ENCODE results near the gene NAA40. TPM values are rescaled to one million over a fixed set of nuclear protein-coding genes. Genes with fewer than 3 reads are reported as not detected.
"Not testable (repeated sequence)": the region's sequence is repeated elsewhere in the genome, so short reads cannot be mapped to it uniquely, and the experiment has no call there.

The NAA40 gene
- total RNA-seq, 1 experiment from 2014 or later: 44.2 TPM

DNA sequence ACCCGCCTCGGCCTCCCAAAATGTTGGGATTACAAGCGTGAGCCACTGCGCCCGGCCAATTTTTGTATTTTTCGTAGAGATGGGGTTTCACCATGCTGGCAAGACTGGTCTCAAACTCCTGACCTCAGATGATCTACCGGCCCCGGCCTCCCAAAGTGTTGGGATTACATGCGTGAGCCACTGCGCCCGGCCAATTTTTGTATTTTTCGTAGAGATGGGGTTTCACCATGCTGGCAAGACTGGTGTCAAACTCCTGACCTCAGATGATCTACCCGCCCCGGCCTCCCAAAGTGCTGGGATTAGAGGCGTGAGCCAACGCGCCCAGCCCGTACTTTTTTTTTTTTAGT is 35.1 kb downstream of the NAA40 start:
- in situ Hi-C loops (cut with HindIII; ENCODE audit: low sequenced_read_pairs); DNase-seq (ENCODE audit: low spot score): not testable (repeated sequence)

DNA sequence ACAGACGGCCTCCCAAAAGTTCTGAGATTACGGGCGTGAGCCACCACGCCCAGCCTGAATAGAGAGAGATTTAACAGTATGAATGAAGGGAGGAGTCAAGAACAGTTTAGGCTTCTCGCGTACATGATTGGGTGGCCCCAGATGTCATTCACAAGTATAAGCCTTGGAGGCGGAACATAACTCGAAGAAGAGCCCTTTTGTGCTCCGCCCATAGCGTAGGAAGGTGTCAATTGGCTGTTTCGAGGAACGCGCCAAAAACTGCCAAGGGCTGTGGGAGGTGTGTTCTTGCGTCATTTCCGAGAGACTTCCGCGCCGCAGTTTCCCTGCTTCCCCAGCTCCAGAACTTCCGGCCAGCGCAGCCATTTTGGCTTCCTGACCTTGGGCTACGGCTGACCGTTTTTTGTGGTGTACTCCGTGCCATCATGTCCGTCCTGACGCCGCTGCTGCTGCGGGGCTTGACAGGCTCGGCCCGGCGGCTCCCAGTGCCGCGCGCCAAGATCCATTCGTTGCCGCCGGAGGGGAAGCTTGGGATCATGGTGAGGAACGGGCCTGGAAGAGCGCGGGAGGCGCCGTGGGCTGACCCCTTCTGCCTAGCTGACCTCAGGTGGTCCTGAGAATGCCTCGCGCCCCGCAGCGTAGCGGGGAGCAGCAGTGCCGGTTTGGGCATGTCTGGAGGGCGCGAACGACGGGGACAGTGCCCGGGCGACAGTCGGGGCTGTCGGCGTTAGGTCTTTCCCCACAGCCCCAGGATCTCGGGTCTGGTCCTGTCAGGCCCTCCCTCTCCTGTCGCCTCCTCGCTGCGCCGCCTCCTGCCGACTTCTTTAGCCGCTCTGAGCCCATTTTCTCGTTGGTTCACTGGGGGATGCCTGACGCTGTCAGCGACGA is 35.7 kb downstream of the NAA40 start, which contains the start of gene COX8A:
Gene COX8A, plus strand, starts transcription at position 362 of the 885 bp plus-strand sequence. Its CDS starts 61 bp downstream, at position 423.
- in situ Hi-C loops (cut with HindIII; ENCODE audit: low sequenced_read_pairs): no loop called here
- DNase-seq (ENCODE audit: low spot score): peak; percentile 100

DNA sequence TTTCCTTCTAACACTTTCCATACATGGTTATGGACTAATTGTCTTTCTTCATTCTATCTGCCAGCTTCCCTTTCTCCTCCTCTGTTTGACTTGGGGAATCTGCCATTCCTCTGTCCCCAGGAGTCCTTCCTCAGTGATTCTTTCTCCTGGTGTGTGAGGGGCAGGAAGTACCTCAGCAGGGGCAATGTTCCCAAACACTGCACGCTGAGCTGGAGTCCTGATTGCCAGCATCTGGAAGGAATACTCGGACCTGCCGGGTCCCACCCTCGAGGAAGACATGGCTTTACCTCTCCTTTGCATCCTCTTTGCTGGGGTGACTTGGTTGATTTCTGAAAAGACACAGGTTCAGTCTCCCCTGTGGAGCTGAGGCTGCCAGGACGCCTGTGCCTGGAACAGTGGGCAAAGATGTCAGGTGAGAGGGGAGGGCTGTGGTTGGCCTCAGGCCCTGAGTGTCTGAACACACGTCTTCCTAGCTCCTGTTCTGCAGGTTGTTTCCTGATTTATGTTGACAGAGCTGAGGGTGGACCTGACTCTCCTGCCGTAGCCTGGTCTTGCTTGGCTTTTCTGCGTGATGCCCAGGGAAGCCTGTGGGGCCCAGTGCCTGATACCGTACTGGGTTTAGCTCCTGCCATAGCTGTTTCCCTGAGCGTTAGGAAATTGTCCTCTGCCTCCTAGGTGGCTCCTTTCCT is 39.9 kb downstream of the NAA40 start:
- in situ Hi-C loops (cut with HindIII; ENCODE audit: low sequenced_read_pairs): no loop called here
- DNase-seq (ENCODE audit: low spot score): no peak

DNA sequence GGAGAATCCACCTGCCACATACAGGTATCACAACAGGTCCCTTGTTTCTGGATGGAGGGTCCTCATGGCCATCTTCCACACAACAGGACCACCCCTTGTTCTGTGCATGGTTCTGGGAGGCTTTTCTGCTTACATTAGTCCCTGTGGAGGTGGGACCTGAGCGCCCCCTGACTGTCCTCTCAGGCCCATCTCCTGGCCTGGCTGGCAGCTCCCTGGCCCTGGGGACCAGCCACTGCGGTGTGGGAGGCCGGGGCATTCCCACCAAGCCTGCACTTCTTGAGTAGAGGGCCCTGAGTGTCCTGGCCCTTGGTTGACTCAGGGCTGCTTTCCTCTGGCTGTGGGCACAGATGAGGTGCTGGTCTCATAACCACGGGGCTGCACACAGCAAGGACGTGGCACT is 40.6 kb downstream of the NAA40 start:
- in situ Hi-C loops (cut with HindIII; ENCODE audit: low sequenced_read_pairs): no loop called here
- DNase-seq (ENCODE audit: low spot score): no peak

DNA sequence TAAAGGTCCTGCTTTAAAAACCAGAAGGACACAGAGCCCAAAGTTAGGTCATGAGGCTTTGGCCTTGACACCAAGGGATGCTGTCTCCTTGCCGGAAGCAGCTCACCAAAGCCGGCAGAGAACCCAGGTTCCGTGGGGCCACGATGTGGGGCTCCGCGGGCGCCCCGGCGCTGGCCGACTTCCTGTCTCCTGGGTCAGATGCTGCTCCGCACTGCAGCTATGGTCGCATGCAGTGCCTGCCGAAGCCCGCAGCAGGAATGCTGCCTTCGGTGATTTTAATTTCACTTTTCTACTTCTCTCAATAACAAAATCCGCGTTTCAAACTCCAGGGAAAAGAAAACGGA is 47.0 kb downstream of the NAA40 start:
- in situ Hi-C loops (cut with HindIII; ENCODE audit: low sequenced_read_pairs): no loop called here
- DNase-seq (ENCODE audit: low spot score): no peak

DNA sequence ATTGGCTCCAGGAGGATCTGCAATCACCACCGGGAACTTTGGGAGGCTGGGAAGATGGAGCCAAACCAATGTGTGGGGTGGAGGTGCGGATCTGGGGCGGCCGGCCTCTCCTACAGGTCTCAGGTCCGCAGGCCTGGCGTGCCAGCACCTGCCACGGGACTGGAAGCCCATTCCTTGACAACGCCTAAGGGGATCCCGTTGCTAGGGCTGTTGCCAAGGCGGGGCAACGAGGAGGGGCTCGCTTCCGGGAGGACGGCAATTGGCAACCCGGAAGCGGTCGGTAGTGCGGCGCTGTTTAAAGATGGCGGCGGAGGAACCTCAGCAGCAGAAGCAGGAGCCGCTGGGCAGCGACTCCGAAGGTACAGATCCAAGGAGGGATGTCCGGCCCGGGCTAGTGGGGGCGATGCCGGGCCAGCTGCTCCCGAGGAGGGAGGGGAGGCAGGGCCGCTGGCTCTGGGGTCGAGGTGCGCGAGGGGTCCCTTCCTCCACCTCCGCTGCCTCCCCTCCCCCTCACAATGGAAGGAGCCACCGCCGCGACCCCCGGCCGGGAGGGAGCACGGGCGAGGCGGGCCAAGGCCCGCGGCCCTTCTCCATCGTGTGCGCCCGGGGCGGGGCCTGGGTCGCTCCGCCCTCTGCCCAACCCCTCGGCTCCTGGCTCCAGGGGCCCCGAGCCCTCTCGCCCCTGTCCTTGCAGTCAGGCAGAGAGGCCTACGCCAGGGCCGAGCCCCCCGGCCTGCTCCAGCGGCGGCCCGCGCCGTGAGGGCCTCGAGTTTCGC is 47.5 kb downstream of the NAA40 start, which contains the start of gene OTUB1:
Gene OTUB1, plus strand, starts transcription at position 283 of the 776 bp plus-strand sequence. Its CDS starts 19 bp downstream, at position 302.
- peak; percentile 94 for DNase-seq (ENCODE audit: low spot score)
- in situ Hi-C loops (cut with HindIII; ENCODE audit: low sequenced_read_pairs): no loop called here

DNA sequence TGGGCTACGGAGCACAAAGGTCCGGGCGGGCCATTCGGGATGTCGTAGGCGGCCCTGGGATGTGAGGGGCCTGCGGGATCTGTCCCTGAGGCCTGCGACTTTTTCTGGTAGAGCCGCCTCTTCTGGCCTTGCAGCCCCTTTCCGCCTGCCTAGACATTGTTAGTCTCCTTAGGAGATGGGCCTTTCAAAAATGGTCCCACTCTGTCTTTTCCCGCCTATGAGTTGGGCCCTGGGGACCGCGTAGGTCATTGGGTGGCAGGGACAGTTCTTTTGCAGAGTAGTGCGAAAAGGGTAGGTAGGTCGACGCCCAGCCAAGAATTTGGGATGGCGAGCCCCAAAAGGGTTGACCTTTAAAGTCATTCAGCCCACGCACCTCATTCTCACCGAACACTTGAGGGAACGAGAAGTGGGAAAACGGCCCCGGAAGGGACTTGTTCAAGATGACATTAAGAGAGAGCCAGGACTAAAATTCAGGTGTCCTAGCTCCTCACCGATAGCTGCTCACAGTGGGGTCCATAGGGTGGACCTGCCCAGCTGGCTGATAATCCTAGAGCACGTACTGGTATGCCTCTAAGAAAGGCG is 48.2 kb downstream of the NAA40 start:
- DNase-seq (ENCODE audit: low spot score): no peak
- in situ Hi-C loops (cut with HindIII; ENCODE audit: low sequenced_read_pairs): no loop called here

DNA sequence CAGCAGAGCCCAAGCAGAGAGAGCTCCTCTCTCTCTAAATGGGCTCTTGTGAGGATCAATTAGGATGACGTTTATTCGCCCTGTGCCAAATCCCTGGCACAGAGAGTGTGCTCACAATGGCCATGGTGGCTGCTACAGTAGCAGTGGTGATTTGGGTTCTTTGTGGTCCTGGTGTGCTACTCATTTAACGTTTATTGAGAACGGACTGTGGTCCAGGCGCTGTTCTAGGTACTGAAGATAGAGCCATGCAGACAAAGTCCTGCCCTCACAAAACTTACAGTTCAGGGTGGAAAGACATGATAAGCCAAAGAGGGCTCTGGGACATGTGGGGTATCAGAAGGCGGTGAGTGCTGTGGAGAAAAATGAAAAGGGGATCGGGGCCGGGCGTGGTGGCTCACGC is 52.8 kb downstream of the NAA40 start:
- in situ Hi-C loops (cut with HindIII; ENCODE audit: low sequenced_read_pairs): no loop called here
- DNase-seq (ENCODE audit: low spot score): no peak

DNA sequence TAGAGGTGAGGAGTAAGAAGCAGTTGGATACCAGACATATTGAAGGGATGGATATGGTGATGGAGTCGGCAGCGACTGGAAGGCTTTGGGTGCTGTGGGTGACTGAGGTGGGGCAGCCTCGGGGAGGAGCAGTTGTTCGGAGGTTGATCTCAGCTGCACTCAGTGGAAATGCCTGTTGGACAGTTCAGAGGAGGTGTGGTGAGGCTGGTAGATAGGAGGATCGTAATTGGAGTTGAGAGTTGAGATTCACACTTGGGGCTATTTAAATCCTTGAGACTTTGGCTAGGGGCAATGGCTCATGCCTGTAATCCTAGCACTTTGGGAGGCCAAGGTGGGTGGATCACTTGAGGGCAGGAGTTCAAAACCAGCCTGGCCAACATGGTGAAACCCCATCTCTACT is 54.3 kb downstream of the NAA40 start:
- in situ Hi-C loops (cut with HindIII; ENCODE audit: low sequenced_read_pairs): no loop called here
- no peak for DNase-seq (ENCODE audit: low spot score)

DNA sequence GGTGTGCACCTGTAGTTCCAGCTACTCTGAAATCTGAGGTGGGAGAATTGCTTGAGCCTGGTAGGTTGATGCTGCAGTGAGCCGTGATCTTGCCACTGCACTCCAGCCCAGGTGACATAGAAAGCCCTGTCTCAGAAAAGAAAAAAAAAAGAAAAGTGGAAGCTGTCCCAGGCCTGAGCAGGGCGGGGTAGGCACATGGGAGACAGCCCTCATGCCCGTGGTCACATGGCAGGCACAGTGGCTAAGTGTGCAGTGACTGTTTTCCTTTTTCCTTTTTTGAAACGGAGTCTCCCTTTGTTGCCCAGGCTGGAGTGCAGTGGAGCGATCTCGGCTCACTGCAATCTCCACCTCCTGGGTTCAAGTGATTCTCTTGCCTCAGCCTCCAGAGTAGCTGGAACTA is 55.2 kb downstream of the NAA40 start:
- DNase-seq (ENCODE audit: low spot score): no peak
- in situ Hi-C loops (cut with HindIII; ENCODE audit: low sequenced_read_pairs): no loop called here

DNA sequence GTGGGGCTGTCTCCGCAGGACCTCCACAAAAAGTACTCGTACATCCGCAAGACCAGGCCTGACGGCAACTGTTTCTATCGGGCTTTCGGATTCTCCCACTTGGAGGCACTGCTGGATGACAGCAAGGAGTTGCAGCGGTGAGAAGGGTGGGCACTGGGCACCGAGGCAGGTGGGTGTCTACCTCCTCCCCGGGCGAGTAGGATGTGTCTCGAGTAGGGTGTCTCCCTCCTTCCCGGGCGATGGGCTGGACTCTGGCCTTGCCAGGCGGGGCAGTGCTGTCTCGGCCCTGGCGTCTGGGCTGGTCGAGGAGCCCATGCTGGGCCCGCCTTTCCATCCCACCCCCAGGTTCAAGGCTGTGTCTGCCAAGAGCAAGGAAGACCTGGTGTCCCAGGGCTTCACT is 57.7 kb downstream of the NAA40 start:
- no peak for DNase-seq (ENCODE audit: low spot score)

DNA sequence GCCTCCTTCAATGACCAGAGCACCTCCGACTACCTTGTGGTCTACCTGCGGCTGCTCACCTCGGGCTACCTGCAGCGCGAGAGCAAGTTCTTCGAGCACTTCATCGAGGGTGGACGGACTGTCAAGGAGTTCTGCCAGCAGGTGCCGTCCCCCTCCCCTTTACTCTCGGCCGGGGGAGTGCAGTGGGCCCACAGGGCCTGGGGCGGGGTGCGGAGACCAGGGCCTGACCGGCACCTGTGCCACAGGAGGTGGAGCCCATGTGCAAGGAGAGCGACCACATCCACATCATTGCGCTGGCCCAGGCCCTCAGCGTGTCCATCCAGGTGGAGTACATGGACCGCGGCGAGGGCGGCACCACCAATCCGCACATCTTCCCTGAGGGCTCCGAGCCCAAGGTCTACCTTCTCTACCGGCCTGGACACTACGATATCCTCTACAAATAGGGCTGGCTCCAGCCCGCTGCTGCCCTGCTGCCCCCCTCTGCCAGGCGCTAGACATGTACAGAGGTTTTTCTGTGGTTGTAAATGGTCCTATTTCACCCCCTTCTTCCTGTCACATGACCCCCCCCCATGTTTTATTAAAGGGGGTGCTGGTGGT is 58.4 kb downstream of the NAA40 start:
- in situ Hi-C loops (cut with HindIII; ENCODE audit: low sequenced_read_pairs): no loop called here
- DNase-seq (ENCODE audit: low spot score): no peak

More for the DNA sequence above, 57.7 kb downstream of the NAA40 start:
- in situ Hi-C loops (cut with HindIII; ENCODE audit: low sequenced_read_pairs): no loop called here

DNA sequence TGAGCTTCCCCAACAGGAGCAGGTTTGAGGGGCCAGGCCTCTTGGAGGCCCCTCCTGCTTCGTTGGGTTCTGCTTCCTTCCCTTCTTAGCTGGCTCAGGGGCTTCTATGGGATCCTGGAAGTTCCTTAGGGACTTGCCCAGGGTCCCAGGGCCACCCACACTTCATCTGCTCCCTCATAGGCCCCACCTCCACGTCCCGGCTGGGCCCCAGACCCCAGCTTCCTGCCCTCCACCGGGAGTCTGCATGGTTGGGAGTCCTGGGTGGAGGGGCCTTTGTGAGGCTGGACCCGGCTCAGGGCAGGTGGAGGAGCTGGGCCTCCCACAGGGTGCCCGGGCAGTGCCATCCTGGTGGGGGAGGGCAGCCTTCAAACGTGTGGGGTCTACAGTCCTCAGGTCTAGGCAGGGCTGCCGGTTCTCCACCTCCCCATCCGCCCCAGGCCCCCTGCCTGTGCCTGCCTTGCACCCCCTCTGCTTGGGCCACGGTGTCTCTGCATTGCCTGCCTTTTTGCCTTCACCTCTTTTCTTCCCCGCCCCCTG is 59.1 kb downstream of the NAA40 start:
- in situ Hi-C loops (cut with HindIII; ENCODE audit: low sequenced_read_pairs): no loop called here
- no peak for DNase-seq (ENCODE audit: low spot score)

DNA sequence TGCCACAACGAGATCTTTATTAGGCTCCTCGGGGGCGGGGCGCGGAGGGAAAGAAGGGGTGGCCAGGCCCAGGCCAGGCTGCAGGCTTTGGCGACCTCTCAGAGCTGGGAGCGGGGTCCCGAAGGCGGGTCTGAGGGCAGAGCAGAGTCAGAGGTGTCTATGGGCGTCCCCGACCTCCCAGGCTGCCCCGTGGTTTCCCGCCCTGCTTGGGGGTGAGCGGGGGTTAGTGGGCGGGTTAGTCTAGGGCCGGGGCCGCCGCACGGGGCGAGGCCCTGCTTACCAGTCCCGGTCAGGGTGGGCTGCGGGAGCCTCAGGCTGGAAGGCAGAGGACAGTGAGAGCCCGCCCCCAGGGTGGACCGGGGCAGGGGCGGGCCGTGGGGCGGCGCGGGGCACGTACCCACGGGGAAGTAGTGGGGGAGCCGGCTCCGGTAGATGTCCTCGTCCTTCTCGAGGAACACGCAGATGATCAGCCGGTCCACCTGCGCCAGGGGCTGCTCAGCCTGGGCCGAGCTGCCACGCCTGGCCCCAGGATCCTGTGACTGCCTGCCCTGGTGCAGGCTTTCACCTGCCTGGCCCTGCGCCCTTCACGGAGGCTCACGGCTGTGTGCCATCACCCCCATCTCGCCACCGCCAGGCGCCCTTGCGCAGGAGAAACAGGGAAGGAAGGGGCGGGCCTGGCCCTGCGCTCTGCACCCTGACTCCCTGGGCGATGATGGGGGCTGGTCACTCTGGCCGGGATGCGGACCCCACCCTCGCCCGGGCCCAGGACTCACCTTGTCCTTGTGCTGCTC is 60.0 kb downstream of the NAA40 start:
- DNase-seq (ENCODE audit: low spot score): no peak
- in situ Hi-C loops (cut with HindIII; ENCODE audit: low sequenced_read_pairs): no loop called here

DNA sequence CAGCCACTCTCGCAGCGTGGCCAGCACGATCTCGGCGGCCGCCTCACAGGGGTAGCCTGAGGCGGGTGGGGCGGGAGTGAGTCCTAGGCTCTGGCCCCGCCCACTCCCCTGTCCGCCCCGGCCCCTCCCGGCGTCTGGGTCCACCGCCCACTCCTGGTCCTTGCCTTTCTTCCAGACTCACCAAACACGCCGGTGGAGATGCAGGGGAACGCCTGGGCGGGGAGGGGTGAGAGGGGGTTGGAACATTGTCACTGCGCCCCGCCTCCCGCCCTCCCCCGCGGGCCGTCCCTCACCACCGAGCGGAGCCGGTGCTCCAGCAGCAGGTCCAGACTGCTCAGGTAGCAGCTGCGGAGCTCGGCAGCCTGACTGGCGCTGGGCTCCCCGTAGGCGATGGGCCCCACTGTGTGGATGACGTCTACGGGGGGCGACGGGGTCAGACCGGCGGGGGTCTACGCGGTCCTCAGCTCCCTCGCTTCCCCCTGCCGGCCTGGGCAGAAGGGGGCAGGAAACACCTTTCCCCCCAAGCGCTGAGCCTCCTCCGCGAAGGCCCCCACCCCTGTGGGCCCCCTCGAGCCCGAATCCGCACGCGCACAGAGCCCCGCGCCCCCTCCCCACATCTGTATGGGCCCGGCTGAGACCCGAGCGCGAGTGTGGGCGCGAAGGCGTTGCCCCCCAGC is 60.7 kb downstream of the NAA40 start:
- in situ Hi-C loops (cut with HindIII; ENCODE audit: low sequenced_read_pairs): loop anchor here (10.0 kb wide), 2 partner anchors 135 to 165 kb away; partner anchors contain the start of gene MACROD1

DNA sequence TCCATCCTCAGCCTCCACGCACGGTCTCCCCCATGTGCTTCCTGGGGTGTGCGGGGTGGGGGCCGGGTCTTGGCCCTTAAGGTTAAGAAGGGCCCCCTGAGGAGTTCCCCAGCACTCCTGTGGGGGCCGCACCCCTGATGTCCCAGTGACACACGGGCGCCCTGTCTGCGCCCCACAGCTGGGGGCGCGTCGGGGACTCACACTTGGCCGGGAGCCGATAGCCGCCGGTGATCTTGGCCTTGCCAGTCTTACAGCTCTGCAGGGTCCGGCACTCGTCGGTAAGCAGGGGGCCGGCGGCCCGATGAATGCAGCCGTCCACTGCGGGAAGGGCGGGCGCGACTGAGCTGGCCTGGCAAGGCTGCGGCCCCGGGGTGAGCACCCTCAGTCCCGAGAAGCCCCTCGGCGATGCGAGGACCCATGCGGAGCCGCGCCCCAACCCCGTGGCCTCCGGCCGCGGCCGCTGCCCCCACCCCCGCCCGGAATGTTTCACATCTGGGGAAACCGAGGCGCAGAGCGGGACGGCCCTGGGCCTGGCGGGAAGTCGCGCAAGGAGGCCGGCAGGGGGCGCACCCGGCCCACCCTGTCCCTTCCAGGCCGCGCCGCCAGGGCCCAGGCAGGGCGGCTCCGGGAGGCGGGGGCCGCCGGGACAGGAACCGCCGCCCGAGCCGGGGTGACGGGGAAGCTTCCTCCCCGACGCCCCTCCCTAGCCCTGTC is 61.4 kb downstream of the NAA40 start:
- DNase-seq (ENCODE audit: low spot score): peak; percentile 76
- in situ Hi-C loops (cut with HindIII; ENCODE audit: low sequenced_read_pairs): loop anchor here (10.0 kb wide), 2 partner anchors 135 to 165 kb away; partner anchors contain the start of gene MACROD1

More for the DNA sequence above, 60.7 kb downstream of the NAA40 start:
- DNase-seq (ENCODE audit: low spot score): peak; percentile 63
